B cell (primary cell): Measurements from ENCODE around the gene SSBP2. TPM values are rescaled to one million over a fixed set of nuclear protein-coding genes. Genes with fewer than 3 reads are reported as not detected.

Experiments used
- ATAC-seq: fragments of 200-7000 bp; cut with Tn5 transposase; one replicate; pipeline ENCODE4 v1.10.0; 2021; ENCODE audit warnings: low read depth, mild to moderate bottlenecking, moderate number of reproducible peaks, moderate library complexity
- CTCF ChIA-PET: fragments of 350-600 bp; sonication (Branson Sonifier 250); formaldehyde crosslinking; loops from one replicate; lab custom pipeline; 2021; ENCODE audit warnings: antibody characterized with exemption, inconsistent platforms; lab: Charles Lee
- POLR2A ChIA-PET: fragments of 350-600 bp; sonication (Branson Sonifier 250); formaldehyde crosslinking; loops from one replicate; lab custom pipeline; 2021; ENCODE audit warnings: antibody characterized with exemption; lab: Charles Lee
- DNase-seq: peaks from one replicate; pipeline ENCODE4 v3.0.0; 2013
- H2AFZ ChIP-seq: 2 replicates; pipeline ENCODE4 v1.6.1; 2012; ENCODE audit warnings: mild to moderate bottlenecking, low read depth, low read length; ENCODE audit not compliant: insufficient read depth, poor library complexity, severe bottlenecking
- H3K27ac ChIP-seq, 2 donors: 1 replicate in 1 of 2; 2 replicates in 1 of 2; pipeline ENCODE4 v1.5.1; 2012 to 2013; ENCODE audit warnings: low read length in 2 of 2, mild to moderate bottlenecking in 2 of 2, moderate library complexity in 1 of 2
- H3K27me3 ChIP-seq, 4 experiments: fragments of 200-600 bp in 1 of 4; sonication (generic) in 1 of 4; replicated peaks in 1 of 4; 1 replicate in 2 of 4; 2 replicates in 2 of 4; pipeline versions ENCODE4 v1.6.1 to v1.7.0; 2013 to 2016; ENCODE audit warnings: low read length in 3 of 4, mild to moderate bottlenecking in 2 of 4, mixed read lengths in 1 of 4, moderate library complexity in 1 of 4; ENCODE audit not compliant: insufficient read depth in 4 of 4, control insufficient read depth in 3 of 4; ENCODE audit errors: control extremely low read depth in 1 of 4
- H3K36me3 ChIP-seq, 2 experiments: replicated peaks in 1 of 2; 1 replicate in 1 of 2; 2 replicates in 1 of 2; pipeline versions ENCODE4 v1.6.1 to v1.7.1; 2013; ENCODE audit warnings: low read length in 1 of 2; ENCODE audit not compliant: insufficient read depth in 2 of 2, control insufficient read depth in 1 of 2; ENCODE audit errors: control extremely low read depth in 1 of 2, extremely low read depth in 1 of 2
- H3K4me1 ChIP-seq, 2 donors: fragments of 200-600 bp in 1 of 2; sonication (generic) in 1 of 2; 1 replicate in 1 of 2; 2 replicates in 1 of 2; pipeline versions ENCODE4 v1.5.1 to v1.6.1; 2013 to 2017; ENCODE audit warnings: low read length in 2 of 2; ENCODE audit not compliant: control insufficient read depth in 2 of 2, insufficient read depth in 2 of 2
- H3K4me2 ChIP-seq: replicated peaks from 2 replicates; pipeline ENCODE3; 2012; ENCODE audit warnings: mild to moderate bottlenecking, low read depth, low read length; ENCODE audit not compliant: poor library complexity, severe bottlenecking
- H3K4me3 ChIP-seq, 5 experiments: fragments of 200-600 bp in 1 of 5; sonication (generic) in 1 of 5; 1 replicate in 3 of 5; 2 replicates in 2 of 5; pipeline versions ENCODE4 v1.5.1 to v1.7.0; 2011 to 2016; ENCODE audit warnings: low read length in 4 of 5, mild to moderate bottlenecking in 4 of 5, low read depth in 2 of 5, control low read depth in 1 of 5, moderate library complexity in 1 of 5; ENCODE audit not compliant: insufficient read depth in 1 of 5; ENCODE audit errors: control extremely low read depth in 1 of 5, extremely low read depth in 1 of 5
- H3K79me2 ChIP-seq: fragments of 200-600 bp; sonication (generic); one replicate; pipeline ENCODE4 v1.6.0; 2016; ENCODE audit warnings: low read length; ENCODE audit not compliant: control insufficient read depth, insufficient read depth
- H3K9ac ChIP-seq: fragments of 200-600 bp; sonication (generic); 2 replicates; pipeline ENCODE4 v1.6.1; 2017; ENCODE audit warnings: mild to moderate bottlenecking, low read length, moderate library complexity
- H3K9me3 ChIP-seq, 3 donors: one replicate each; pipeline versions ENCODE4 v1.6.1 to v1.7.1; 2013; ENCODE audit warnings: low read length in 2 of 3; ENCODE audit not compliant: control insufficient read depth in 2 of 3, insufficient read depth in 1 of 3; ENCODE audit errors: control extremely low read depth in 1 of 3
- H4K20me1 ChIP-seq: 2 replicates; pipeline ENCODE4 v1.6.0; 2012; ENCODE audit warnings: mild to moderate bottlenecking, low read length; ENCODE audit not compliant: insufficient read depth, control insufficient read depth, poor library complexity, severe bottlenecking
- H3K27ac Mint-ChIP-seq: one replicate; pipeline ENCODE4 v1.8.0; 2021; ENCODE audit warnings: mixed read lengths
- H3K27me3 Mint-ChIP-seq: one replicate; pipeline ENCODE4 v1.8.0; 2021; ENCODE audit warnings: mixed read lengths
- H3K4me1 Mint-ChIP-seq: one replicate; pipeline ENCODE4 v1.8.0; 2021; ENCODE audit warnings: mixed read lengths
- H3K4me3 Mint-ChIP-seq: one replicate; pipeline ENCODE4 v1.8.0; 2021; ENCODE audit warnings: mixed read lengths
- H3K9me3 Mint-ChIP-seq: one replicate; pipeline ENCODE4 v1.8.0; 2022; ENCODE audit warnings: mixed read lengths; ENCODE audit not compliant: insufficient read depth
- CTCF ChIP-seq: fragments of 200-600 bp; IDR thresholded peaks from one replicate; pipeline ENCODE4 v1.8.0; 2022; ENCODE audit warnings: antibody characterized with exemption, mild to moderate bottlenecking
- EZH2 ChIP-seq: IDR thresholded peaks from 2 replicates; pipeline ENCODE4 v1.6.1; 2012; ENCODE audit warnings: borderline replicate concordance, low read depth, mild to moderate bottlenecking, moderate library complexity, low read length; ENCODE audit not compliant: insufficient read depth, poor library complexity, severe bottlenecking
- WGBS: methylation state at CpG from one replicate; pipeline ENCODE4 v1.1.5; 2013; ENCODE audit warnings: missing lambda C conversion rate; ENCODE audit not compliant: insufficient coverage; 5-methylcytosine and 5-hydroxymethylcytosine counted together
- intact Hi-C: fragments of 100-400 bp; cut with micrococcal nuclease; formaldehyde crosslinking; loops from one replicate; pipeline ENCODE4 v1.10.0; 2022
- polyA plus RNA-seq: library from polyadenylated mRNA; depleted of rRNA; stranded (reverse); fragments of >200 nt; gene quantifications from 2 replicates; pipeline ENCODE4 v1.2.3, GENCODE V29; 2012
- total RNA-seq, 2 donors: library from RNA; stranded (reverse); fragments of 120-200 nt in 1 of 2; gene quantifications; 1 replicate in 1 of 2; 2 replicates in 1 of 2; pipeline versions ENCODE4 v1.2.3 to v1.2.4, GENCODE V29; 2013 to 2022

The SSBP2 gene
- total and polyA plus RNA-seq, 2 donors (not counting 1 experiment from before 2014, with no cell fraction given) = 40.9 to 49.6 TPM

DNA sequence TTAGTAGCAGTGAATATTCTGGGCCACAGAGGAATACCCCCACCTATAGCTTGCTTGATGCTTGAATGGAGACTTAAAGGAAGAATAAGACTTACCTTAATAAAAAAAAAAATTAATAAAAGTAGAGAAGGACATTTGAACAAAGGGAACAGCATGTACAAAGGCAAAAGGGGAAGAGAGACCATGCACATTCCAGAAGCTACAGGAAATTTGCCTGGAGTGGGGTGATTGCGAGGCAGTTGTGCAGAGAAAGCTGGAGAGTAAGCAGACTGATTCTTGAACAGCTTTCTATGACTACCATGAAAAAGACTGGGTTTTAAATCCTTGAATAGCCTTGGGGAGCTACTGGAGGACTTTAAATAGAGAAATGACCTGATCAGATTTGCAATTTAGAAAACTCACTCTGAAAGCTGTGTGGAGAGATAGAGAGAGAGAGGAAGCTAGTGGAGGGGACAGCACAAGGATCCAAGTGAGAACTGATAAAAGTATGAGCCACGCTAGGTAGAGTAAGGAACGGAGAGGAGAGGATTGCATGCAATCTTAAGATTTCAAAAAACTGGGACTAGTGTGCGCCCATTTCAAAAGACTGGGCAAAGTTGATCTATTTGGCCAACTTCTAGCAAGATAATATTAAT lies 12.5 kb upstream of the SSBP2 start:
- H4K20me1 ChIP-seq = no peaks in the 10 kb centered on the region
- H3K9me3 Mint-ChIP-seq = no peaks in the 10 kb centered on the region
- H2AFZ ChIP-seq = no peak overlapping the region
- H3K4me1 ChIP-seq = peaks cover 6 to 7% of the 10 kb centered on the region in 2 donors
- DNase-seq (no peak), ATAC-seq (no peak)
- no peaks in the 10 kb centered on the region for H3K9me3 ChIP-seq
- H3K79me2 ChIP-seq = no peaks in the 10 kb centered on the region
- intact Hi-C loops = no loop called here
- H3K27me3 ChIP-seq = no peaks in the 10 kb centered on the region
- H3K27me3 Mint-ChIP-seq = no peaks in the 10 kb centered on the region
- CTCF ChIA-PET = no interaction called here
- H3K27ac Mint-ChIP-seq = no peak overlapping the region
- no peak overlapping the region for H3K4me2 ChIP-seq
- POLR2A ChIA-PET = interaction anchor here (0.5 kb wide), 1 partner anchor 88 kb away, joined by 11 read pairs; no protein-coding TSS in a partner anchor
- H3K4me3 ChIP-seq = no peak overlapping the region
- TF ChIP-seq CTCF = no peak
- no peak for TF ChIP-seq EZH2
- no peak overlapping the region for H3K4me3 Mint-ChIP-seq
- 83% methylated on average over 1 of the region's 4 CpGs for WGBS
- no peaks in the 10 kb centered on the region for H3K36me3 ChIP-seq
- peaks cover 11% of the 10 kb centered on the region for H3K4me1 Mint-ChIP-seq
- H3K27ac ChIP-seq = no peak overlapping the region
- no peak overlapping the region for H3K9ac ChIP-seq

GRCh38 chr5:81762853-81763252 lies 12.0 kb upstream of the SSBP2 start:
- no peak overlapping the region for H2AFZ ChIP-seq
- H3K4me1 Mint-ChIP-seq = peaks cover 11% of the 10 kb centered on the region
- H3K4me3 ChIP-seq = no peak overlapping the region
- H3K27me3 ChIP-seq = no peaks in the 10 kb centered on the region
- no peaks in the 10 kb centered on the region for H3K36me3 ChIP-seq
- H3K4me3 Mint-ChIP-seq = no peak overlapping the region
- H3K79me2 ChIP-seq = no peaks in the 10 kb centered on the region
- H3K4me2 ChIP-seq = no peak overlapping the region
- CTCF ChIA-PET = no interaction called here
- no peaks in the 10 kb centered on the region for H3K9me3 Mint-ChIP-seq
- no peaks in the 10 kb centered on the region for H4K20me1 ChIP-seq
- TF ChIP-seq EZH2 = no peak
- TF ChIP-seq CTCF = no peak
- H3K27me3 Mint-ChIP-seq = no peaks in the 10 kb centered on the region
- H3K9ac ChIP-seq = no peak overlapping the region
- ATAC-seq = no peak
- intact Hi-C loops = no loop called here
- H3K4me1 ChIP-seq = peaks cover 6 to 7% of the 10 kb centered on the region in 2 donors
- WGBS = 100% methylated on average over 1 of the region's 4 CpGs
- no peak for DNase-seq
- POLR2A ChIA-PET = no interaction called here
- H3K9me3 ChIP-seq = no peaks in the 10 kb centered on the region
- H3K27ac ChIP-seq = no peak overlapping the region
- no peak overlapping the region for H3K27ac Mint-ChIP-seq
